Testis (tissue), 3 donors: ENCODE data around the gene DCLRE1A. TPM values are rescaled to one million over a fixed set of nuclear protein-coding genes. Genes with fewer than 3 reads are reported as not detected.

Experiments used
- DNase-seq: peaks from one replicate; pipeline ENCODE4 v3.0.0-alpha.2; 2019
- H3K27ac ChIP-seq, 2 donors: fragments of 200-600 bp; sonication (generic); one replicate each; pipeline ENCODE4 v1.5.1; 2019
- H3K27me3 ChIP-seq: fragments of 200-600 bp; sonication (generic); one replicate; pipeline ENCODE4 v1.5.1; 2019
- H3K36me3 ChIP-seq: fragments of 200-600 bp; sonication (generic); one replicate; pipeline ENCODE4 v1.5.1; 2017; ENCODE audit warnings: low read depth; ENCODE audit errors: missing control alignments
- H3K4me1 ChIP-seq: fragments of 200-600 bp; sonication (generic); one replicate; pipeline ENCODE4 v1.5.1; 2019
- H3K4me3 ChIP-seq, 2 donors: fragments of 200-600 bp; sonication (generic); one replicate each; pipeline ENCODE4 v1.5.1; 2017 to 2019
- H3K9me3 ChIP-seq: fragments of 200-600 bp; sonication (generic); one replicate; pipeline ENCODE4 v1.5.1; 2017
- CTCF ChIP-seq, 3 experiments: fragments of 450-650 bp in 2 of 3; fragments of 200-600 bp in 1 of 3; sonication (generic) in 1 of 3; IDR thresholded peaks; one replicate each; pipeline ENCODE4 v1.5.1; 2016 to 2019; ENCODE audit warnings: antibody characterized with exemption in 3 of 3, mild to moderate bottlenecking in 2 of 3, moderate library complexity in 1 of 3
- POLR2A ChIP-seq: fragments of 450-650 bp; IDR thresholded peaks from one replicate; pipeline ENCODE4 v1.6.1; 2017; ENCODE audit warnings: antibody characterized with exemption, mild to moderate bottlenecking, moderate library complexity
- WGBS, 2 donors: methylation state at CpG; one replicate each; pipeline ENCODE4 v1.1.5; 2018; 5-methylcytosine and 5-hydroxymethylcytosine counted together
- intact Hi-C: fragments of 100-400 bp; cut with DNase I; formaldehyde crosslinking; loops from one replicate; pipeline ENCODE4 v1.15.1; 2023; ENCODE audit warnings: low total_unique reads
- polyA plus RNA-seq: library from polyadenylated mRNA; stranded (reverse); fragments of 350-450 nt; fragmentation: Illumina TruSeq; extraction: RNeasy Lipid Tissue Mini Kit (QIAGEN cat#74804); gene quantifications from one replicate; pipeline ENCODE4 v1.2.3, GENCODE V29; 2014; ENCODE audit warnings: low read depth, low replicate concordance; ENCODE audit not compliant: insufficient read depth
- small RNA-seq, 2 donors: library from RNA; depleted of rRNA; stranded (forward); fragments of <200 nt; gene quantifications; one replicate each; pipeline ENCODE3, GENCODE V24; 2016
- total RNA-seq, 2 donors: library from RNA; depleted of rRNA; stranded (reverse); fragments of >200 nt; gene quantifications; one replicate each; pipeline ENCODE4 v1.2.3, GENCODE V29; 2016

Gene DCLRE1A
- total and polyA plus RNA-seq, 3 donors from 2014 or later, result 7.2 to 9.5 (median 8.9) TPM

DNA sequence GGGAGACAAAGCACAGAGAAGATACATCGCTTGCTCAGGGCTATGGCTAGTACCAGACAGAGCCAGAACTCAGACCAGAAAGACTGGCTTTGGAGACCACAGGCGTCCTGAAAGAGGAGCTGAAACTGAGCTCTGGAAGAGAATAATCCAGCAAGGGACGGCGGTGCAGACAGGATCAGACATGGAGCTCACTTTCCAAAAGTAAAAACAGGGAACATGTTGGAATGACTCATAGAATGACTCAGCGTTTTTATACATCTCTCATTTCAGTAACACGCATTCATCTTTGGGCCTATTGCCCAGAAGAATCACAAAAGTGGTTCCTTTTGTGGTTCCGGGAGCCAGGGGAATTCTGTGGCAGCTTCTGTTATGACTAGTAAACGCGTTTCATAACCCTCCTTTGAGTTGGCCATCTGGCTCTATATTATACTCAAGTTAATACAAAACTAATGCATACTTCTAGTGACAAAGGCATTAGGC is 65.2 kb downstream of the DCLRE1A start:
- Histone ChIP-seq H3K9me3 (no peaks in the 10 kb centered on the region), H3K27ac (no peak overlapping the region), H3K4me1 (no peaks in the 10 kb centered on the region), H3K36me3 (no peaks in the 10 kb centered on the region), H3K4me3 (no peak overlapping the region), H3K27me3 (no peaks in the 10 kb centered on the region)
- WGBS, 2 donors, result 70 to 80% methylated on average over 9 of the region's 9 CpGs
- intact Hi-C loops, result no loop called here
- TF ChIP-seq CTCF (IDR thresholded peaks at IDR 0.05) (no peak), POLR2A (no peak)
- DNase-seq, result no peak

Small RNA genes within 50 kb of the gene (small RNA-seq; reads per million reads assigned to genes)
- gene RF00560, result 0 reads per million in 2 donors

Other genes starting within 250 kb of the DCLRE1A start
- gene NRAP, start 190.0 kb downstream of the DCLRE1A start, total RNA-seq, result 1 to 10 TPM; 2.1 to 2.8 TPM
- gene NRAP, start 190.0 kb downstream of the DCLRE1A start, polyA plus RNA-seq, result 7.9 TPM
- gene CASP7, start 174.2 kb downstream of the DCLRE1A start, total RNA-seq, result 10 to 100 TPM in 1 of 2 donors, 1 to 10 TPM in 1; 7.5 to 11.8 TPM
- gene CASP7, start 174.2 kb downstream of the DCLRE1A start, polyA plus RNA-seq, result 12.7 TPM
- 1 to 10 TPM in 1 of 2 donors, under 1 TPM in 1; 0.31 to 1.1 TPM for gene PLEKHS1, start 102.4 kb downstream of the DCLRE1A start, total RNA-seq
- 2.2 TPM for gene PLEKHS1, start 102.4 kb downstream of the DCLRE1A start, polyA plus RNA-seq
- 10 to 100 TPM; 34.3 to 37.7 TPM for gene NHLRC2, start 579 bp upstream of the DCLRE1A start, total RNA-seq
- gene NHLRC2, start 579 bp upstream of the DCLRE1A start, polyA plus RNA-seq, result 8.7 TPM
- under 1 TPM; 0.55 to 0.99 TPM for gene ADRB1, start 189.8 kb upstream of the DCLRE1A start, total RNA-seq
- 0.32 TPM for gene ADRB1, start 189.8 kb upstream of the DCLRE1A start, polyA plus RNA-seq